Parathyroid adenoma (tissue), 2 donors: ENCODE measurements around the gene INPP1.
A peak's percentile ranks its signal among the peaks of the same experiment; 100 is the strongest.

ENCODE experiments used
- H2AFZ ChIP-seq: fragments of 300-600 bp; sonication (generic); one replicate; pipeline ENCODE4 v1.7.0; 2017; ENCODE audit warnings: antibody characterized with exemption, mild to moderate bottlenecking
- H3K27ac ChIP-seq: fragments of 300-600 bp; sonication (generic); one replicate; pipeline ENCODE4 v1.7.0; 2017
- H3K27me3 ChIP-seq: fragments of 300-600 bp; sonication (generic); one replicate; pipeline ENCODE4 v1.7.0; 2017; ENCODE audit warnings: low read length; ENCODE audit not compliant: control insufficient read depth, insufficient read depth
- H3K36me3 ChIP-seq: fragments of 300-600 bp; sonication (generic); one replicate; pipeline ENCODE4 v1.7.0; 2017; ENCODE audit warnings: low read length; ENCODE audit not compliant: control insufficient read depth, insufficient read depth
- H3K4me1 ChIP-seq: fragments of 300-600 bp; sonication (generic); one replicate; pipeline ENCODE4 v1.7.0; 2017; ENCODE audit warnings: control low read depth
- H3K4me2 ChIP-seq: fragments of 300-600 bp; sonication (generic); one replicate; pipeline ENCODE4 v1.7.0; 2017; ENCODE audit warnings: low read length
- H3K4me3 ChIP-seq: fragments of 300-600 bp; sonication (generic); one replicate; pipeline ENCODE4 v1.7.0; 2017; ENCODE audit warnings: low read depth, low read length
- H3K79me2 ChIP-seq: fragments of 300-600 bp; sonication (generic); one replicate; pipeline ENCODE4 v1.7.0; 2017; ENCODE audit warnings: control low read depth
- H3K9ac ChIP-seq: fragments of 300-600 bp; sonication (generic); one replicate; pipeline ENCODE4 v1.7.0; 2017; ENCODE audit warnings: mild to moderate bottlenecking
- H3K9me3 ChIP-seq: fragments of 300-600 bp; sonication (generic); one replicate; pipeline ENCODE4 v1.7.0; 2017; ENCODE audit warnings: low read length; ENCODE audit not compliant: control insufficient read depth
- TF ChIP-seq, protein P1 (sequence below): fragments of 300-600 bp; sonication (generic); IDR thresholded peaks from one replicate; pipeline ENCODE4 v1.7.0; 2017; ENCODE audit warnings: antibody characterized with exemption, mild to moderate bottlenecking
- donor health status: primary hyperparathyroidism.

The INPP1 gene

DNA sequence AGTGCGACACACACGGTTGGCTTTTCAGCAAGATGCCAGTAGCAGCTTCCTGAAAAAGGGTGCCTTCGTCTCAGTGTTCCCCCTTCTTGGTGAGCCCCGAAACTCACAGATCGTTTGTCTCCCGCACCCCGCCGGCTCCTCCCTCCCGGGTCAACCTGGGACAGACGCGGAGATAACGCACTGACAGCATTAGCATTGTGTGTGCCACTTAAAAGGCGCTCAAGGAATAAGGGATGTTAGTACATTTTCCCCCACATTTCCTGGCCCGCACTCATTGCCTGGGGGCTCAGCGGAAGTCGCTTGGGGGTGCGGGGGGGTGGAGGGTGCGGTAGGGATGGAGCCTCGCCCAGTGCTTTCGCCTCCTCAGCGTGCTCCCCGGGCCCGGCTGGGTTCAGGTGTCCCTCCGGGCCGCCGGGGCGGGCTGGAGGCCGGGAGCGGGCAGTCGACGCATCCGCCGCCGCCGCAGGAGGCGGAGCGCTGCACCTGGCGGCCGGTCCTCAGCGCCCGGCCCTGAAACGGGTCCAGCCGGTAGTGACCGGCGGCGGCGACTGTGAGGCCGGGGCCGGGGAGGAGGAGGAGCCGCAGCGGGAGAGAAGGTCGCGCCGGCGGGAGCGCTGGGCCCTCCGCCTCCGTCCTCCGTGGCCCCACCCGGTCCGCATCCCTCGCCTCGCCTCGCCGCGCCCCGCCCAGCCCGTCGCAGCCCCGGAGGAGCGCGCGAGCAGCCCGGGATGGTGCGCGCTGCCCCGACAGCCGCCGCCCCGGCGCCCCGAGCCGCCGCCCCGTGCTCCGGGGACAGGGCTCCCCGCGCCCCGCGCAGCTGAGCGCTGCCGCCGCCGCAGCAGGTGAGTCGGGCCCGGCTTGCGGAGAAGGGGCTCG is 64.5 kb downstream of the INPP1 start, which contains the start of gene MFSD6:
Gene MFSD6, plus strand, starts transcription at position 694 of the 876 bp plus-strand sequence. CDS start 27,675 bp downstream, outside the sequence.
- Histone ChIP-seq H3K79me2 (peaks cover 24% of the 10 kb centered on the region), H3K27ac (peak within 1 kb of the TSS; percentile 86), H3K9me3 (no peaks in the 10 kb centered on the region), H3K4me1 (peaks cover 13% of the 10 kb centered on the region), H3K4me2 (peak within 1 kb of the TSS; percentile 92), H3K36me3 (no peaks in the 10 kb centered on the region), H3K27me3 (no peaks in the 10 kb centered on the region), H3K4me3 (peak within 1 kb of the TSS; percentile 86), H3K9ac (peak within 1 kb of the TSS; percentile 79), H2AFZ (peak within 1 kb of the TSS; percentile 98)
- TF ChIP-seq, protein P1, sequence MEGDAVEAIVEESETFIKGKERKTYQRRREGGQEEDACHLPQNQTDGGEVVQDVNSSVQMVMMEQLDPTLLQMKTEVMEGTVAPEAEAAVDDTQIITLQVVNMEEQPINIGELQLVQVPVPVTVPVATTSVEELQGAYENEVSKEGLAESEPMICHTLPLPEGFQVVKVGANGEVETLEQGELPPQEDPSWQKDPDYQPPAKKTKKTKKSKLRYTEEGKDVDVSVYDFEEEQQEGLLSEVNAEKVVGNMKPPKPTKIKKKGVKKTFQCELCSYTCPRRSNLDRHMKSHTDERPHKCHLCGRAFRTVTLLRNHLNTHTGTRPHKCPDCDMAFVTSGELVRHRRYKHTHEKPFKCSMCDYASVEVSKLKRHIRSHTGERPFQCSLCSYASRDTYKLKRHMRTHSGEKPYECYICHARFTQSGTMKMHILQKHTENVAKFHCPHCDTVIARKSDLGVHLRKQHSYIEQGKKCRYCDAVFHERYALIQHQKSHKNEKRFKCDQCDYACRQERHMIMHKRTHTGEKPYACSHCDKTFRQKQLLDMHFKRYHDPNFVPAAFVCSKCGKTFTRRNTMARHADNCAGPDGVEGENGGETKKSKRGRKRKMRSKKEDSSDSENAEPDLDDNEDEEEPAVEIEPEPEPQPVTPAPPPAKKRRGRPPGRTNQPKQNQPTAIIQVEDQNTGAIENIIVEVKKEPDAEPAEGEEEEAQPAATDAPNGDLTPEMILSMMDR, result peak; percentile 32

DNA sequence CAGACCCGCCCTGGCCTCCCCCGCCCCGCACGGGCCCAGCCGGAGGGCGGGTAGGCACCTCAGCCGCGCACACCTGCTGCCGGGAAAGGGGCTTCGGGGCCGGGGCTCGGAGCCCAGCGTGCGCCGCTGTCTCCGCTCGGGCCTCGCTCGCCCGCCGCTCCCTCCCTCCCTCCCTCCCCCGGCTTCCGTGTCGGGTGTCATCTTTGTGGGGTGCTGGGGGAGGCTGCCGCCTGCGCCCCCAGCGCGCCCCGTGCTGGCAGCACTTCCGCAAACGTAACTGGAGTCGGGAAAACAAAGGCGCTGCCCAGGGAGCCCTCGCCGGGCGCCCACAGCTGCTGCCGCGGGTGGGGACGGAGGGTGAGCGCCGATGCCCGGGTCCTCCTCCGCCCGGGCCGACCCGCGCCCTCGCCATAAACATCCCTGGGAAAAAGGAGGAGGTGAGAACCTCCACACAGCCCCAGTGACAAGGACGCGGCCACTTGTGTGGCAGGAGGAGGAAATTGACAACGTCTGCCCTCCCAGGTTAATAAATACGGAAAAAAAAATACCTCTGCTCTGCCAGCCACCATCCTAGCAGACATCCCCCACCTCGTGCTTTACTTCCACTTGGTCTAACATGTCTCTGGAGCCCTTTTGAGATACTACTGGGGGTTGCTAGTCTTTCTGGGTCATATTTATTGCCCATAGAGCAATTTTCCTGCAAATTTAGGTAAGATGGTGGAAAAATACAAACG is 65.3 kb downstream of the INPP1 start:
- Histone ChIP-seq H3K9me3 (no peaks in the 10 kb centered on the region), H3K27me3 (no peaks in the 10 kb centered on the region), H2AFZ (peak overlapping the region; percentile 84), H3K79me2 (peaks cover 27% of the 10 kb centered on the region), H3K36me3 (no peaks in the 10 kb centered on the region), H3K4me1 (peaks cover 13% of the 10 kb centered on the region), H3K27ac (peak overlapping the region; percentile 86), H3K9ac (peak overlapping the region; percentile 51), H3K4me2 (peak overlapping the region; percentile 92), H3K4me3 (peak overlapping the region; percentile 86)
- TF ChIP-seq, protein P1, result no peak

DNA sequence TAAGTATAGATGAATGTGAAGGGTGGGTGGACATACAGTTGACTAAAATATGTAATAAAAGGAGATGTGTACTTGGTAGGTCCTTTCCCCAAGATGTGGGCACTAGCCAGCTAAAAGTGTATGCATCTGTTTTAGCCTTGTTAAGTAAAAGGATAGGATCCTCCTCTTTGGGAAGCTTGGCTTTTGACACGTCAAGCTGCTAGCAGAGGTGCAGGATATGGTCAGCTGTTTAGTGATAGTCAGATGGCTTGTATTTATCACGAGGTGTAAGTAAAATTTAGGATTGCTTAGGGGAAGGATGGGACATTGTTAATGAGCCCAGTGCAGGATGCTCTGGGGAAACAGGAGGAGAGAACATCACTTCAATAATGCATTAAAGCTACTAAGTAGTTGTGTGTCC is 66.2 kb downstream of the INPP1 start:
- Histone ChIP-seq H3K9ac (no peak overlapping the region), H2AFZ (no peak overlapping the region)

DNA sequence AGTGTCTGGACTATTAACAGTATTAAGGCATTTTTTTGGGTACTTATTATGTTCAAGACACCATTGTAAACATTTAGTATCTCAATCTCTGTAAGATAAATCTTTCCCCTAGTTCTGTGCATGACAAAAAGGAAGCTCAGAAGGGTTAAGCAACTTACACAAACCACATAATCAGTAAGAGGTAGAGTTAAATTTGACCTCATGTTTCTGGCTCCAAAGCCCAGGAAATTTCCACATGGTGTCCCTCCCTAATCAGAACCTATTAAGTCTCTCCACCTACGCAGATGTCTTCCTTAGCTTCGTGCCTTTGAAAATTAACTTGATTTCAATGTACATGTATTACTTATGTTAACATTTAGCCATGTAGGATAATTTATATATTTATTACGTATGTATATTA is 66.8 kb downstream of the INPP1 start:
- Histone ChIP-seq H3K9ac (no peak overlapping the region), H3K36me3 (no peaks in the 10 kb centered on the region), H3K79me2 (peaks cover 32% of the 10 kb centered on the region), H3K4me2 (no peak overlapping the region), H3K27me3 (no peaks in the 10 kb centered on the region), H3K27ac (no peak overlapping the region), H3K9me3 (no peaks in the 10 kb centered on the region), H3K4me3 (no peak overlapping the region), H3K4me1 (peaks cover 17% of the 10 kb centered on the region), H2AFZ (no peak overlapping the region)
- TF ChIP-seq, protein P1, result no peak

More for the DNA sequence above, 66.2 kb downstream of the INPP1 start:
- Histone ChIP-seq H3K79me2 (peaks cover 32% of the 10 kb centered on the region), H3K27me3 (no peaks in the 10 kb centered on the region), H3K4me1 (peaks cover 17% of the 10 kb centered on the region), H3K9me3 (no peaks in the 10 kb centered on the region), H3K36me3 (no peaks in the 10 kb centered on the region), H3K4me3 (no peak overlapping the region), H3K4me2 (peak overlapping the region; percentile 92), H3K27ac (no peak overlapping the region)
- TF ChIP-seq, protein P1, result no peak
